Lung (tissue), 12 donors: Measurements from ENCODE around the gene CEACAM5. TPM values are rescaled to one million over a fixed set of nuclear protein-coding genes. Genes with fewer than 3 reads are reported as not detected.

Experiments
- ATAC-seq: fragments of 200-7000 bp; cut with Tn5 transposase; one replicate; pipeline ENCODE4 v1.9.1; 2020; ENCODE audit warnings: moderate number of reproducible peaks; ENCODE audit not compliant: insufficient read depth, low FRiP score
- DNase-seq, 3 donors: peaks; one replicate each; pipeline ENCODE4 v3.0.0-alpha.2; 2013 to 2017
- H3K27ac ChIP-seq, 2 donors: one replicate each; pipeline ENCODE4 v1.5.1; 2013; ENCODE audit warnings: mild to moderate bottlenecking in 2 of 2, moderate library complexity in 2 of 2, control low read depth in 1 of 2, inconsistent platforms in 1 of 2, low read depth in 1 of 2, low read length in 1 of 2
- H3K27me3 ChIP-seq, 3 donors: one replicate each; pipeline ENCODE4 v1.5.1; 2013; ENCODE audit warnings: low read length in 2 of 3; ENCODE audit not compliant: control insufficient read depth in 3 of 3, insufficient read depth in 3 of 3
- H3K36me3 ChIP-seq, 4 donors: one replicate each; pipeline ENCODE4 v1.5.1; 2013; ENCODE audit warnings: low read length in 4 of 4, mild to moderate bottlenecking in 1 of 4, moderate library complexity in 1 of 4; ENCODE audit not compliant: control insufficient read depth in 4 of 4, insufficient read depth in 4 of 4
- H3K4me1 ChIP-seq, 5 donors: one replicate each; pipeline ENCODE4 v1.5.1; 2013; ENCODE audit warnings: low read length in 5 of 5, mild to moderate bottlenecking in 2 of 5, moderate library complexity in 1 of 5; ENCODE audit not compliant: control insufficient read depth in 5 of 5, insufficient read depth in 5 of 5
- H3K4me3 ChIP-seq: one replicate; pipeline ENCODE4 v1.5.1; 2013; ENCODE audit warnings: mild to moderate bottlenecking, control low read depth, moderate library complexity
- H3K9ac ChIP-seq, 2 donors: one replicate each; pipeline ENCODE4 v1.5.1; 2013; ENCODE audit warnings: low read length in 2 of 2, control low read depth in 1 of 2; ENCODE audit not compliant: insufficient read depth in 1 of 2
- H3K9me3 ChIP-seq, 4 donors: one replicate each; pipeline ENCODE4 v1.5.1; 2013; ENCODE audit warnings: low read length in 3 of 4, mild to moderate bottlenecking in 1 of 4, moderate library complexity in 1 of 4; ENCODE audit not compliant: control insufficient read depth in 4 of 4, insufficient read depth in 3 of 4
- CTCF ChIP-seq: IDR thresholded peaks from 2 replicates; pipeline ENCODE4 v1.5.1; 2012; ENCODE audit warnings: mild to moderate bottlenecking; ENCODE audit errors: control extremely low read depth, extremely low read depth
- WGBS, 2 donors: extraction: QIAGEN DNeasy Blood & Tissue Kit; methylation state at CpG; one replicate each; pipeline ENCODE4 v1.1.7; 2013; 5-methylcytosine and 5-hydroxymethylcytosine counted together
- polyA plus RNA-seq, 2 donors: library from polyadenylated mRNA; stranded (reverse); fragments of 200-250 nt; gene quantifications; one replicate each; pipeline ENCODE4 v1.2.1, GENCODE V29; 2013
- total RNA-seq, 2 donors: library from RNA; depleted of rRNA in 1 of 2; stranded (reverse); fragments of >200 nt in 1 of 2; gene quantifications; one replicate each; pipeline ENCODE4 v1.2.1, GENCODE V29; 2014 to 2021
- donor health status: control.
- donor health status: control.
- donor health status: Bipolar disorder and iron deficiency.
- donor health status: healthy.
- donor health status: DM: yes; HTN: yes; CAD: no.

The CEACAM5 gene
- total and polyA plus RNA-seq, 4 donors: 0.11 to 37.9 (median 6.1) TPM

GRCh38 chr19:41753936-41754529, 45.6 kb downstream of the CEACAM5 start:
- H3K27ac ChIP-seq: peak overlapping the region in 1 of 2 donors; percentile 60
- H3K36me3 ChIP-seq: no peaks in the 10 kb centered on the region
- WGBS, 2 donors: 8 to 44% methylated on average over 4 of the region's 4 CpGs
- H3K9ac ChIP-seq: no peak overlapping the region
- peak; percentile 32 for TF ChIP-seq CTCF
- H3K27me3 ChIP-seq: no peaks in the 10 kb centered on the region
- ATAC-seq (no peak), DNase-seq (peak in 2 of 3 donors; percentile 9 to 21)
- H3K4me1 ChIP-seq: peaks cover 0 to 4% (median 0%) of the 10 kb centered on the region in 5 donors
- no peak overlapping the region for H3K4me3 ChIP-seq
- H3K9me3 ChIP-seq: no peaks in the 10 kb centered on the region

GRCh38 chr19:41755328-41755913, 47.0 kb downstream of the CEACAM5 start, which contains the start of gene CEACAM6:
CEACAM6 (plus strand) TSS chr19:41755530; CDS start chr19:41755639, 109 bp downstream.
- Histone ChIP-seq H3K4me3 (peak within 1 kb of the TSS; percentile 18), H3K27ac (peak within 1 kb of the TSS in 1 of 2 donors; percentile 63), H3K27me3 (no peaks in the 10 kb centered on the region), H3K9ac (no peak within 1 kb of the TSS), H3K4me1 (peaks cover 0 to 4% (median 0%) of the 10 kb centered on the region in 5 donors), H3K9me3 (no peaks in the 10 kb centered on the region), H3K36me3 (no peaks in the 10 kb centered on the region)
- WGBS, 2 donors: 28 to 34% methylated on average over 3 of the region's 3 CpGs
- peak; percentile 21 for ATAC-seq
- DNase-seq: no peak
- no peak for TF ChIP-seq CTCF

GRCh38 chr19:41758846-41759245, 50.4 kb downstream of the CEACAM5 start:
- H3K9ac ChIP-seq: no peak overlapping the region
- H3K4me1 ChIP-seq: peaks cover 0 to 2% (median 0%) of the 10 kb centered on the region in 5 donors
- 70 to 72% methylated on average over 9 of the region's 9 CpGs for WGBS, 2 donors
- no peak for ATAC-seq
- no peaks in the 10 kb centered on the region for H3K9me3 ChIP-seq
- TF ChIP-seq CTCF: no peak
- H3K27me3 ChIP-seq: no peaks in the 10 kb centered on the region
- peak overlapping the region in 1 of 2 donors; percentile 57 for H3K27ac ChIP-seq
- H3K4me3 ChIP-seq: peak overlapping the region; percentile 18
- no peak for DNase-seq
- H3K36me3 ChIP-seq: no peaks in the 10 kb centered on the region
